ENCODE results near the gene INAFM2. TPM values are rescaled to one million over a fixed set of nuclear protein-coding genes. Genes with fewer than 3 reads are reported as not detected.

INAFM2 gene
- total RNA-seq, 1 experiment from 2014 or later, result 8.8 TPM

- no peak overlapping the region for H3K4me2 ChIP-seq (ENCODE audit: low read length)
- TF ChIP-seq POLR2AphosphoS5 (IDR thresholded peaks at IDR 0.05; ENCODE audit: low read depth, low read length), result no peak
- TF ChIP-seq ZNF274 (IDR thresholded peaks at IDR 0.05; ENCODE audit: low read depth, low read length), result no peak
- no peak for TF ChIP-seq EZH2 (IDR thresholded peaks at IDR 0.05)
- TF ChIP-seq, protein P1, sequence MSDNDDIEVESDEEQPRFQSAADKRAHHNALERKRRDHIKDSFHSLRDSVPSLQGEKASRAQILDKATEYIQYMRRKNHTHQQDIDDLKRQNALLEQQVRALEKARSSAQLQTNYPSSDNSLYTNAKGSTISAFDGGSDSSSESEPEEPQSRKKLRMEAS (IDR thresholded peaks at IDR 0.05), result no peak
- TF ChIP-seq FOSL1 (IDR thresholded peaks at IDR 0.05; ENCODE audit: low read depth), result no peak
- no peak for TF ChIP-seq CEBPB (IDR thresholded peaks at IDR 0.05; ENCODE audit: low read depth)
- no peak for TF ChIP-seq CBX3 (IDR thresholded peaks at IDR 0.05; ENCODE audit: low read depth)
- no peak for TF ChIP-seq SRF (IDR thresholded peaks at IDR 0.05; ENCODE audit: low read depth)
- TF ChIP-seq ATF3 (IDR thresholded peaks at IDR 0.05), result no peak
- TF ChIP-seq TCF7L2 (IDR thresholded peaks at IDR 0.05; ENCODE audit: borderline replicate concordance, extremely low read depth, insufficient read depth, insufficient read length), result no peak
- TF ChIP-seq CTCF (IDR thresholded peaks at IDR 0.05 in 2 of 3, conservative IDR thresholded peaks at IDR 0.05 in 1 of 3; ENCODE audit: borderline replicate concordance in 1 of 3, insufficient read depth in 1 of 3, low read depth in 2 of 3, low read length in 2 of 3), result no peak
- TF ChIP-seq, protein P2, sequence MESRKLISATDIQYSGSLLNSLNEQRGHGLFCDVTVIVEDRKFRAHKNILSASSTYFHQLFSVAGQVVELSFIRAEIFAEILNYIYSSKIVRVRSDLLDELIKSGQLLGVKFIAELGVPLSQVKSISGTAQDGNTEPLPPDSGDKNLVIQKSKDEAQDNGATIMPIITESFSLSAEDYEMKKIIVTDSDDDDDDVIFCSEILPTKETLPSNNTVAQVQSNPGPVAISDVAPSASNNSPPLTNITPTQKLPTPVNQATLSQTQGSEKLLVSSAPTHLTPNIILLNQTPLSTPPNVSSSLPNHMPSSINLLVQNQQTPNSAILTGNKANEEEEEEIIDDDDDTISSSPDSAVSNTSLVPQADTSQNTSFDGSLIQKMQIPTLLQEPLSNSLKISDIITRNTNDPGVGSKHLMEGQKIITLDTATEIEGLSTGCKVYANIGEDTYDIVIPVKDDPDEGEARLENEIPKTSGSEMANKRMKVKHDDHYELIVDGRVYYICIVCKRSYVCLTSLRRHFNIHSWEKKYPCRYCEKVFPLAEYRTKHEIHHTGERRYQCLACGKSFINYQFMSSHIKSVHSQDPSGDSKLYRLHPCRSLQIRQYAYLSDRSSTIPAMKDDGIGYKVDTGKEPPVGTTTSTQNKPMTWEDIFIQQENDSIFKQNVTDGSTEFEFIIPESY (IDR thresholded peaks at IDR 0.05; ENCODE audit: extremely low read depth, insufficient replicate concordance, low read length), result no peak
- no peak for TF ChIP-seq ZFX (IDR thresholded peaks at IDR 0.05)
- TF ChIP-seq SIN3A (IDR thresholded peaks at IDR 0.05; ENCODE audit: low read depth), result no peak
- no peak for TF ChIP-seq RAD21 (IDR thresholded peaks at IDR 0.05; ENCODE audit: low read depth)
- no peak for TF ChIP-seq EGR1 (IDR thresholded peaks at IDR 0.05; ENCODE audit: low read depth)
- TF ChIP-seq YY1 (IDR thresholded peaks at IDR 0.05; ENCODE audit: extremely low read depth, insufficient replicate concordance, low read depth, low read length), result no peak
- TF ChIP-seq POLR2A (IDR thresholded peaks at IDR 0.05; ENCODE audit: borderline replicate concordance, extremely low read depth, insufficient read depth, insufficient read length), result no peak
- TF ChIP-seq JUND (IDR thresholded peaks at IDR 0.05), result no peak
- no peak for TF ChIP-seq SP1 (IDR thresholded peaks at IDR 0.05; ENCODE audit: low read depth)
- H3K4me1 ChIP-seq (ENCODE audit: control insufficient read depth in 1 of 2, insufficient read depth in 2 of 2, low read length in 2 of 2), result peaks cover 0 to 2% of the 10 kb centered on the region in 2 experiments; a peak in 1 of 4 replicates
- H3K9me2 ChIP-seq (ENCODE audit: insufficient read depth), result no peaks in the 10 kb centered on the region
- POLR2A ChIA-PET, result no interaction called here
- no peaks in the 10 kb centered on the region for H3K9me3 ChIP-seq (ENCODE audit: control insufficient read depth in 1 of 2, insufficient read depth in 1 of 2, low read depth in 1 of 2, low read length in 2 of 2)
- intact Hi-C loops (cut with micrococcal nuclease), result no loop called here
- TSS peak; percentile 30 for BruUV-seq (replicated peaks)
- H3K27ac ChIP-seq (ENCODE audit: low read depth, low read length), result no peak overlapping the region
- ATAC-seq, result no peak
- no peaks in the 10 kb centered on the region for H4K20me1 ChIP-seq (ENCODE audit: insufficient read depth)
- no peak for DNase-seq (ENCODE audit: low read depth, low spot score)
- CTCF ChIA-PET, result interaction anchor here (0.7 to 1.2 kb wide), 2 partner anchors 8 to 237 kb away, joined by 3 read pairs; partner anchors contain the start of genes CCDC9B and RPUSD2
- H3K79me2 ChIP-seq (ENCODE audit: insufficient read depth, low read length), result no peaks in the 10 kb centered on the region
- H3K4me3 ChIP-seq (replicated peaks in 1 of 2; ENCODE audit: low read depth in 1 of 2, low read length in 2 of 2), result no peak overlapping the region
- no peaks in the 10 kb centered on the region for H3K27me3 ChIP-seq (ENCODE audit: insufficient read depth, low read length)
- no peak overlapping the region for H3K9ac ChIP-seq (ENCODE audit: low read length)
- RAD21 ChIA-PET (ENCODE audit: low non-redundant PET in 1 of 2, low total read pairs in 2 of 2, uncharacterized antibody in 2 of 2, unreplicated experiment in 2 of 2), result no interaction called here
- H3K36me3 ChIP-seq (ENCODE audit: control insufficient read depth in 1 of 2, insufficient read depth in 2 of 2, low read length in 2 of 2), result peaks cover 0 to 7% of the 10 kb centered on the region in 2 experiments; a peak in 1 of 4 replicates
- H2AFZ ChIP-seq (ENCODE audit: low read depth, low read length, poor library complexity, severe bottlenecking), result no peak overlapping the region
These were observed 8.8 kb downstream of the INAFM2 start for GRCh38 chr15:40332113-40332781.

Data from HCT116 (cell line).